Erythroblast (primary cell): Measurements from ENCODE around the gene TWF1.

Experiments
- GATA1 ChIP-seq: IDR thresholded peaks from 2 replicates; pipeline ENCODE4 v1.6.1; 2011; ENCODE audit warnings: low read depth, mild to moderate bottlenecking, control low read depth, low read length, moderate library complexity
- POLR2A ChIP-seq: IDR thresholded peaks from 2 replicates; pipeline ENCODE4 v1.6.1; 2011; ENCODE audit warnings: mild to moderate bottlenecking, low read length

GRCh38 chr12:43760396-43760795, 45.7 kb downstream of the TWF1 start:
- TF ChIP-seq POLR2A (no peak), GATA1 (no peak)
